Sigmoid colon (tissue), 7 donors: ENCODE results near the gene PLCE1. TPM values are rescaled to one million over a fixed set of nuclear protein-coding genes. Genes with fewer than 3 reads are reported as not detected.

Source experiments
- DNase-seq: peaks from one replicate; pipeline ENCODE4 v3.0.0-alpha.2; 2019
- H3K27ac ChIP-seq, 4 donors: fragments of 200-600 bp; sonication (generic); one replicate each; pipeline ENCODE4 v1.5.1; 2016 to 2019; ENCODE audit warnings: mild to moderate bottlenecking in 1 of 4
- H3K27me3 ChIP-seq, 3 donors: fragments of 200-600 bp; sonication (generic); one replicate each; pipeline ENCODE4 v1.5.1; 2019; ENCODE audit warnings: mild to moderate bottlenecking in 1 of 3
- H3K36me3 ChIP-seq, 4 donors: fragments of 200-600 bp; sonication (generic); one replicate each; pipeline ENCODE4 v1.5.1; 2016 to 2019
- H3K4me1 ChIP-seq, 4 donors: fragments of 200-600 bp; sonication (generic); one replicate each; pipeline ENCODE4 v1.5.1; 2017 to 2019
- H3K4me3 ChIP-seq, 4 donors: fragments of 200-600 bp; sonication (generic); one replicate each; pipeline ENCODE4 v1.5.1; 2017 to 2019; ENCODE audit warnings: mild to moderate bottlenecking in 2 of 4, moderate library complexity in 1 of 4
- H3K9me3 ChIP-seq, 4 donors: fragments of 200-600 bp in 3 of 4; sonication (generic) in 3 of 4; one replicate each; pipeline versions ENCODE4 v1.5.1 to v1.6.1; 2013 to 2019
- CTCF ChIP-seq, 4 experiments: fragments of 450-650 bp in 3 of 4; fragments of 200-600 bp in 1 of 4; IDR thresholded peaks; one replicate each; pipeline ENCODE4 v1.5.1; 2016 to 2019; ENCODE audit warnings: antibody characterized with exemption in 4 of 4, mild to moderate bottlenecking in 3 of 4, moderate library complexity in 2 of 4
- EP300 ChIP-seq, 4 donors: sonication (generic); formaldehyde crosslinking; IDR thresholded peaks; one replicate each; pipeline ENCODE4 v1.6.1; 2017; ENCODE audit warnings: antibody characterized with exemption in 4 of 4
- POLR2A ChIP-seq, 2 donors: fragments of 450-650 bp; IDR thresholded peaks; one replicate each; pipeline ENCODE4 v1.6.1; 2016; ENCODE audit warnings: antibody characterized with exemption in 2 of 2, mild to moderate bottlenecking in 2 of 2, moderate library complexity in 2 of 2
- POLR2AphosphoS5 ChIP-seq, 4 donors: sonication (generic); formaldehyde crosslinking; IDR thresholded peaks; one replicate each; pipeline ENCODE4 v1.6.1; 2017; ENCODE audit warnings: antibody characterized with exemption in 4 of 4
- WGBS, 2 donors: extraction: QIAGEN DNeasy Blood & Tissue Kit; methylation state at CpG; one replicate each; pipeline ENCODE4 v1.1.7; 2013; 5-methylcytosine and 5-hydroxymethylcytosine counted together
- intact Hi-C: fragments of 100-400 bp; cut with DNase I; formaldehyde crosslinking; loops from one replicate; pipeline ENCODE4 v1.15.1; 2023
- polyA plus RNA-seq, 3 donors: library from polyadenylated mRNA; stranded (reverse); fragments of 200-250 nt; gene quantifications; one replicate each; pipeline ENCODE4 v1.2.3, GENCODE V29; 2013
- total RNA-seq, 4 donors: library from RNA; depleted of rRNA; stranded (reverse); fragments of >200 nt; gene quantifications; one replicate each; pipeline ENCODE4 v1.1.0, GENCODE V29; 2016
- donor health status: healthy with polysubstance abuse.
- donor health status: Bipolar disorder and iron deficiency.
- donor health status: healthy.

PLCE1 gene
- total and polyA plus RNA-seq, 7 donors, result 6.0 to 12.4 (median 8.1) TPM

GRCh38 chr10:94024407-94024806, 30.7 kb downstream of the PLCE1 start:
- Histone ChIP-seq H3K9me3 (peaks cover 4 to 16% (median 6%) of the 10 kb centered on the region in 4 donors), H3K27ac (no peak overlapping the region), H3K27me3 (no peaks in the 10 kb centered on the region), H3K4me3 (no peak overlapping the region), H3K36me3 (no peaks in the 10 kb centered on the region), H3K4me1 (no peaks in the 10 kb centered on the region)
- intact Hi-C loops, result no loop called here
- DNase-seq, result no peak
- TF ChIP-seq POLR2A (IDR thresholded peaks at IDR 0.05) (no peak), EP300 (IDR thresholded peaks at IDR 0.05) (no peak), POLR2AphosphoS5 (IDR thresholded peaks at IDR 0.05) (no peak), CTCF (IDR thresholded peaks at IDR 0.05) (no peak)

- 79 to 91% methylated on average over 1 of the region's 1 CpG for WGBS, 2 donors
- Histone ChIP-seq H3K4me3 (no peak overlapping the region), H3K9me3 (peaks cover 6 to 24% (median 11%) of the 10 kb centered on the region in 4 donors), H3K4me1 (no peaks in the 10 kb centered on the region), H3K36me3 (no peaks in the 10 kb centered on the region), H3K27ac (no peak overlapping the region), H3K27me3 (no peaks in the 10 kb centered on the region)
- no peak for TF ChIP-seq EP300 (IDR thresholded peaks at IDR 0.05)
- TF ChIP-seq CTCF (IDR thresholded peaks at IDR 0.05), result no peak
- TF ChIP-seq POLR2A (IDR thresholded peaks at IDR 0.05), result no peak
- no peak for TF ChIP-seq POLR2AphosphoS5 (IDR thresholded peaks at IDR 0.05)
- DNase-seq, result no peak
- intact Hi-C loops, result no loop called here
Observed at GRCh38 chr10:94025806-94026205, 32.1 kb downstream of the PLCE1 start.

- no peak overlapping the region for H3K27ac ChIP-seq
- H3K4me1 ChIP-seq, result no peaks in the 10 kb centered on the region
- H3K9me3 ChIP-seq, result peaks cover 6 to 24% (median 11%) of the 10 kb centered on the region in 4 donors
- TF ChIP-seq POLR2AphosphoS5 (IDR thresholded peaks at IDR 0.05) (no peak), CTCF (IDR thresholded peaks at IDR 0.05) (no peak), EP300 (IDR thresholded peaks at IDR 0.05) (no peak), POLR2A (IDR thresholded peaks at IDR 0.05) (no peak)
- no peak for DNase-seq
- WGBS, 2 donors, result 19 to 74% methylated on average over 2 of the region's 2 CpGs
- intact Hi-C loops, result no loop called here
- no peaks in the 10 kb centered on the region for H3K27me3 ChIP-seq
- H3K36me3 ChIP-seq, result no peaks in the 10 kb centered on the region
- H3K4me3 ChIP-seq, result no peak overlapping the region
Observed at GRCh38 chr10:94027197-94027596, 33.5 kb downstream of the PLCE1 start.

- H3K27me3 ChIP-seq, result no peaks in the 10 kb centered on the region
- no peak overlapping the region for H3K4me3 ChIP-seq
- peaks cover 6 to 24% (median 11%) of the 10 kb centered on the region in 4 donors for H3K9me3 ChIP-seq
- no peaks in the 10 kb centered on the region for H3K36me3 ChIP-seq
- TF ChIP-seq EP300 (IDR thresholded peaks at IDR 0.05), result no peak
- no peak for TF ChIP-seq POLR2AphosphoS5 (IDR thresholded peaks at IDR 0.05)
- no peak for TF ChIP-seq POLR2A (IDR thresholded peaks at IDR 0.05)
- TF ChIP-seq CTCF (IDR thresholded peaks at IDR 0.05), result no peak
- intact Hi-C loops, result no loop called here
- no peak for DNase-seq
- H3K27ac ChIP-seq, result no peak overlapping the region
- no peaks in the 10 kb centered on the region for H3K4me1 ChIP-seq
Observed at GRCh38 chr10:94029955-94030354, 36.2 kb downstream of the PLCE1 start.

GRCh38 chr10:94035982-94036765, 42.4 kb downstream of the PLCE1 start:
- no peaks in the 10 kb centered on the region for H3K27me3 ChIP-seq
- intact Hi-C loops, result no loop called here
- H3K4me3 ChIP-seq, result no peak overlapping the region
- TF ChIP-seq CTCF (IDR thresholded peaks at IDR 0.05) (no peak), EP300 (IDR thresholded peaks at IDR 0.05) (no peak), POLR2AphosphoS5 (IDR thresholded peaks at IDR 0.05) (no peak), POLR2A (IDR thresholded peaks at IDR 0.05) (no peak)
- H3K36me3 ChIP-seq, result no peaks in the 10 kb centered on the region
- DNase-seq, result no peak
- WGBS, 2 donors, result 85 to 89% methylated on average over 3 of the region's 3 CpGs
- H3K9me3 ChIP-seq, result no peaks in the 10 kb centered on the region
- H3K4me1 ChIP-seq, result no peaks in the 10 kb centered on the region
- H3K27ac ChIP-seq, result no peak overlapping the region
